GM12801 (cell line): ENCODE measurements around the gene TBC1D24.

Source experiments
- CTCF ChIP-seq: IDR thresholded peaks from one replicate; pipeline ENCODE4 v1.5.1; 2011; ENCODE audit warnings: control low read depth; ENCODE audit not compliant: insufficient read length; ENCODE audit errors: extremely low read depth

Gene TBC1D24

GRCh38 chr16:2477327-2477726 lies 2.4 kb downstream of the TBC1D24 start:
- TF ChIP-seq CTCF: no peak

DNA sequence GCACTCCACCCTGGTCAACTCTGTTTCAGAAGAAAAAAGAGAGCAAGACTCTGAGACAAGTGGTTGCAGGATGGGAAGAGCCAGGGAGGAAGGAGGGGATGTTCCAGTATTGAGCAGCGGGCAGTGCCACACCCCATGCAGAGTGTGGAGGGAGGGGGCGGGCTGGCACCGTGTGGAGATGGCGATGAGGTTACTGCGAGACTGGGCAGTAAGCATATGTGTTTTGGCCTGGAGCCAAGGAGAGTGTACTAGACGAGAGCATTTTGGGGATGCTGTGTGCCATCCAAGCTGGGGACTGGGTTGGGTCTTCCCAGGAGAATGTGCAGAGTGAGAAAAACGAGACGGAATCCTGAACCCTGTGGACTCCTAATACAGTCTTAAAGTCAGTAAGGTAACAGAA lies 3.4 kb downstream of the TBC1D24 start:
- TF ChIP-seq CTCF: no peak

DNA sequence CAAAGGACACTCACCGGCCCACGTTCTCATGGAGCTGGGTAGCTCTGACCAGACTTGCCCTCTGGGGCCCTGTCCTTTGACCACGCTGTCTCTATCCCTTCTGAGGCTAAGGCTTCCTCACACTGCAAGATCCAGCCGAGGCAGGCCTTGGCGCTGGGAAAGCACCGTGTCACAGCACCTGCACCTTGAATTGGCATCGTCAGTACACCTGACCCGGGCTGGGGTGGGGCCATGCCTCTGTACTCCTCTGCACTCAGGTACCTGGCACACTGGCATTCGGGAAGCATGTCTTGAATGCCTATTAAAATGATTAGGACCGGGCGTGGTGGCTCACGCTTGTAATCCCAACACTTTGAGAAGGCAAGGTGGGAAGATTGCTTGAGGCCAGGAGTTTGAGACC lies 6.0 kb downstream of the TBC1D24 start:
- no peak for TF ChIP-seq CTCF

GRCh38 chr16:2481676-2482075 lies 6.7 kb downstream of the TBC1D24 start:
- no peak for TF ChIP-seq CTCF

DNA sequence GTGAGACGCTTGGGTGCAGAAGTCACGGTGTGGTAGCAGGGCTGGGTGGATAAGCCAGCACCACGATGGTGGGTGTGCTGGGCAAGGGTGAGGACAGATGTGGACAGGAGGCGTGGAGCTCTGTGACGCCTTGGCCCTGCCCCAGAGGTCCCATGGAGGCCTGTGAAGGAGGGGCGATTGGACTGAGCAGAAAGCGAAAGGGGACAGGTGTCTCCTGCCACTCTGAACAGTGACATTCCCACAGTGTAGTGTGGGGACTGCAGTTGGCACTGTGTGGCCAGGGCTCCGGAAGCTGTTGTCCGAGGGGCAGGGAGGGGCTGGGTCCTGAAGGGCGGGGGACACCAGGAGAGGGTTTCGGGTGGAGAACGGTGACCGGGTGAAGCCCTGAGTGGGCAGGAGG lies 7.3 kb downstream of the TBC1D24 start:
- TF ChIP-seq CTCF: no peak

DNA sequence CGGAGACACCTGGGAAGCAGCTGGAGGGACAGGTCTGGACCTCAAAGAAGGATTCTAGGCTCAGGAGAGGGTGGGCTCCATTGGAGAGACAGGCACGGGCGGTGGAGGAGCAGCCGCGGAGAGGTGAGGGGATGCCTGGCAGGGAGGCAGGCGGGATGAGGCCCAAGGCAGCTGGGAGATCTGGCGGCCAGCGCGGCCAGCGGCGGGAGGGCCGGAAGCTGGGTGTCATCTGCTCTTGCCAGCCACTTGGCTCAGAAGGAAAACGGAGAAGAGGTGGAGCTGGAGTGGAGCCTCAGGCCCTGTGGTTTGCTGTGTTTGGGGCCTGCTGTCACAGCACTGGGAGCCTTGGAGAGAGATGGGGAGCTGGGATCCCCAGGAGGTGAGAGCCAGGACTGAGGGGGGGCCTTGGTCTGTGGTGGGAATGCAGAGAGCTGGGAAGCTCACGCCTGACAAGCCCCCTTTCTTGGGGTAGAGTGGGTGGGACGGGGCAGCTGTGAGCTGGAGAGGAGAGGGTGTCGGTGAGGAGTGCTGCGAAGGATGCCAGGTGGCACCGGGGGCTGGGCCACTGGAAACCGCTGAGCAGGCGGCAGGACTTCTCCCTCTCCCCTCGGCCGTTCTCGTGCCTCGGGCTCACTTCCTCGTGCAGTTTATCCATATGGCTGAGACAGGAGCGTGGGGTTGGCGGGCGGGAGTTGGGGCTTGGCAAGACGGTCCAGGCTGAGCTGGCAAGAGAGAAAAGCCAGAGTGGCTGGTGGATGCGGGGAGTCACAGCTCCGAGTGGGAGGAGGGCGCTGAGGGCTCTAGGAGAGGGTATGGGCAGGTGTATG lies 8.0 kb downstream of the TBC1D24 start:
- no peak for TF ChIP-seq CTCF

- no peak for TF ChIP-seq CTCF
Measured at GRCh38 chr16:2483939-2484897, 9.3 kb downstream of the TBC1D24 start.
